K562 (cell line): ENCODE measurements around the gene PRR23A. TPM values are rescaled to one million over a fixed set of nuclear protein-coding genes. Genes with fewer than 3 reads are reported as not detected.
A peak's percentile ranks its signal among the peaks of the same experiment; 100 is the strongest.

Source experiments
- ATAC-seq: fragments of 200-7000 bp; cut with Tn5 transposase; 3 replicates; pipeline ENCODE4 v1.9.1; 2020; ENCODE audit warnings: moderate library complexity
- BruUV-seq: library from RNA; stranded (reverse); fragments of 400-500 nt; replicated peaks from 2 replicates; lab custom pipeline; 2021; lab: Mats Ljungman, UMichigan
- CTCF ChIA-PET: fragments of 300-600 bp; formaldehyde crosslinking; extraction: SDS; loops from one replicate; lab custom pipeline; 2021; ENCODE audit warnings: low intra/inter-chr PET ratio; lab: Yijun Ruan, JAX
- POLR2A ChIA-PET: fragments of 300-600, 350-650 bp; sonication (Branson Sonifier 250); formaldehyde crosslinking; extraction: SDS; loops from one replicate; lab custom pipeline; 2021; ENCODE audit warnings: antibody characterized with exemption, inconsistent platforms; lab: Yijun Ruan, JAX
- DNase-seq, 4 experiments: peaks; one replicate each; pipeline versions ENCODE4 v3.0.0 to v3.0.0-alpha.2; 2011 to 2018; ENCODE audit warnings: low spot score in 3 of 4, mixed read lengths in 3 of 4; ENCODE audit errors: extremely low read depth in 1 of 4
- FAIRE-seq: peaks from 2 replicates; lab custom pipeline; 2011; peaks lifted over from hg19 to GRCh38; lab: Jason Lieb, UNC
- H2AFZ ChIP-seq: 2 replicates; pipeline ENCODE4 v1.6.0; 2011; ENCODE audit warnings: low read depth, low read length, control low read depth, inconsistent platforms
- H3K27ac ChIP-seq: fragments of 200-600 bp; 3 replicates; pipeline ENCODE4 v1.8.0; 2011; ENCODE audit warnings: low read depth, mild to moderate bottlenecking, control low read depth, inconsistent platforms, low read length, moderate library complexity, mixed read lengths; ENCODE audit errors: extremely low read depth
- H3K27me3 ChIP-seq, 2 experiments: fragments of 300-600 bp in 1 of 2; 2 replicates in 1 of 2; 3 replicates in 1 of 2; pipeline versions ENCODE4 v1.6.0 to v1.8.0; 2011; ENCODE audit warnings: inconsistent platforms in 2 of 2, low read length in 2 of 2, mild to moderate bottlenecking in 1 of 2, mixed read lengths in 1 of 2, moderate library complexity in 1 of 2; ENCODE audit not compliant: control insufficient read depth in 2 of 2, insufficient read depth in 2 of 2
- H3K36me3 ChIP-seq: fragments of 300-600 bp; 3 replicates; pipeline ENCODE4 v1.8.0; 2011; ENCODE audit warnings: mild to moderate bottlenecking, low read length, inconsistent platforms; ENCODE audit not compliant: control insufficient read depth, insufficient read depth
- H3K4me1 ChIP-seq, 2 experiments: fragments of 200-600 bp in 1 of 2; replicated peaks in 1 of 2; 2 replicates in 1 of 2; 3 replicates in 1 of 2; pipeline versions ENCODE4 v1.5.1 to v1.8.0; 2011; ENCODE audit warnings: inconsistent platforms in 2 of 2, low read length in 2 of 2, mild to moderate bottlenecking in 1 of 2, mixed read lengths in 1 of 2, moderate library complexity in 1 of 2; ENCODE audit not compliant: control insufficient read depth in 2 of 2, insufficient read depth in 2 of 2
- H3K4me2 ChIP-seq: 2 replicates; pipeline ENCODE4 v1.6.1; 2011; ENCODE audit warnings: low read length, control low read depth, inconsistent platforms, mixed read lengths; ENCODE audit not compliant: insufficient read depth
- H3K4me3 ChIP-seq: fragments of 200-600 bp; sonication (generic), shearing (Covaris generic); 2 replicates; pipeline ENCODE4 v1.5.1; 2016; ENCODE audit warnings: control low read depth, inconsistent platforms
- H3K79me2 ChIP-seq: fragments of 200-600 bp; 3 replicates; pipeline ENCODE4 v1.8.0; 2011; ENCODE audit warnings: low read length, inconsistent platforms; ENCODE audit not compliant: control insufficient read depth, insufficient read depth
- H3K9ac ChIP-seq, 2 experiments: 2 replicates each; pipeline versions ENCODE4 v1.6.0 to v1.6.1; 2011; ENCODE audit warnings: low read depth in 2 of 2, low read length in 2 of 2, control low read depth in 1 of 2, inconsistent platforms in 1 of 2, mild to moderate bottlenecking in 1 of 2, mixed read lengths in 1 of 2; ENCODE audit not compliant: insufficient read depth in 1 of 2
- H3K9me1 ChIP-seq: one replicate; pipeline ENCODE4 v1.6.0; 2011; ENCODE audit warnings: inconsistent platforms, mild to moderate bottlenecking, low read length, moderate library complexity; ENCODE audit not compliant: control insufficient read depth, insufficient read depth
- H3K9me3 ChIP-seq: replicated peaks from 2 replicates; pipeline ENCODE4 v1.5.1; 2011; ENCODE audit warnings: low read depth, low read length, inconsistent platforms; ENCODE audit not compliant: control insufficient read depth, insufficient read depth
- H4K20me1 ChIP-seq: replicated peaks from 2 replicates; pipeline ENCODE4 v1.6.1; 2011; ENCODE audit warnings: low read length, inconsistent platforms, mixed read lengths; ENCODE audit not compliant: control insufficient read depth, insufficient read depth
- C11orf30 ChIP-seq: fragments of 450-650 bp; IDR thresholded peaks from 2 replicates; pipeline ENCODE4 v1.6.1; 2016; ENCODE audit warnings: low read depth, mild to moderate bottlenecking
- CBX2 ChIP-seq: fragments of 200-600 bp; sonication (generic); IDR thresholded peaks from one replicate; pipeline ENCODE4 v1.6.1; 2012; ENCODE audit warnings: mild to moderate bottlenecking, low read length, inconsistent platforms; ENCODE audit not compliant: insufficient read depth, poor library complexity, severe bottlenecking
- HNRNPL ChIP-seq: fragments of 200-400 bp; formaldehyde crosslinking; IDR thresholded peaks from 2 replicates; pipeline ENCODE4 v1.6.1; 2017; ENCODE audit warnings: low read depth, mild to moderate bottlenecking, low read length
- KAT2B ChIP-seq: IDR thresholded peaks from one replicate; pipeline ENCODE4 v1.6.1; 2012; ENCODE audit warnings: low read depth, mild to moderate bottlenecking, control low read depth, inconsistent platforms, low read length, moderate library complexity
- MCM3 ChIP-seq: fragments of 450-650 bp; IDR thresholded peaks from 2 replicates; pipeline ENCODE4 v1.6.1; 2016
- NR3C1 ChIP-seq: sonication (generic); formaldehyde crosslinking; IDR thresholded peaks from 2 replicates; pipeline ENCODE4 v1.8.1; 2022; ENCODE audit warnings: missing genetic modification reagents
- PCBP1 ChIP-seq: fragments of 200-400 bp; formaldehyde crosslinking; IDR thresholded peaks from 2 replicates; pipeline ENCODE4 v1.6.1; 2018; ENCODE audit warnings: mild to moderate bottlenecking, low read depth, low read length; ENCODE audit not compliant: poor library complexity, severe bottlenecking
- SIX5 ChIP-seq, 2 experiments: IDR thresholded peaks; 2 replicates each; pipeline ENCODE4 v1.6.1; 2011; ENCODE audit warnings: low read length in 2 of 2, borderline replicate concordance in 1 of 2, low read depth in 1 of 2, mild to moderate bottlenecking in 1 of 2, moderate library complexity in 1 of 2; ENCODE audit not compliant: insufficient read depth in 1 of 2
- SOX6 ChIP-seq: fragments of 450-650 bp; IDR thresholded peaks from 2 replicates; pipeline ENCODE4 v1.6.1; 2014; ENCODE audit warnings: mild to moderate bottlenecking
- ZNF143 ChIP-seq: sonication (generic); formaldehyde crosslinking; IDR thresholded peaks from 2 replicates; pipeline ENCODE4 v1.9.0; 2022; ENCODE audit warnings: mild to moderate bottlenecking, missing genetic modification reagents
- ZNF280A ChIP-seq: fragments of 450-650 bp; IDR thresholded peaks from 2 replicates; pipeline ENCODE4 v1.6.1; 2018; ENCODE audit warnings: mild to moderate bottlenecking, low read depth; ENCODE audit not compliant: partially characterized antibody
- ZNF609 ChIP-seq: sonication (generic); formaldehyde crosslinking; IDR thresholded peaks from 2 replicates; pipeline ENCODE4 v1.8.1; 2023; ENCODE audit warnings: missing genetic modification reagents, mild to moderate bottlenecking, borderline replicate concordance
- in situ Hi-C: fragments of 300-500 bp; cut with MboI; formaldehyde crosslinking; loops from 4 replicates; pipeline ENCODE4 v1.15.0; 2018; ENCODE audit warnings: inconsistent platforms, mixed read lengths
- intact Hi-C: fragments of 100-400 bp; cut with micrococcal nuclease; formaldehyde crosslinking; loops from 2 replicates; pipeline ENCODE4 v1.14.2; 2022
- polyA plus RNA-seq, 8 experiments: library from polyadenylated mRNA; depleted of rRNA in 4 of 8; stranded (reverse) in 5 of 8; unstranded in 3 of 8; fragments of >200 nt; fragmentation: Nextera tagmentation in 2 of 8; fragmentation: Illumina TruSeq in 1 of 8; extraction: Ambion mirVana in 2 of 8; extraction: Trizol in 1 of 8; gene quantifications; 2 replicates each; pipeline versions ENCODE4 v1.2.1 to v1.2.3, GENCODE V29; 2011 to 2014; ENCODE audit warnings: inconsistent platforms in 1 of 8, missing spikeins in 1 of 8
- total RNA-seq, 7 experiments: library from RNA; depleted of rRNA in 6 of 7; stranded (reverse); fragments of >200 nt in 6 of 7; fragmentation: Illumina TruSeq in 2 of 7; extraction: Trizol in 2 of 7; gene quantifications; 2 replicates each; pipeline versions ENCODE4 v1.2.1 to v1.2.3, GENCODE V29; 2011 to 2021; ENCODE audit warnings: low replicate concordance in 1 of 7
- TF ChIP-seq, protein P1 (sequence below): sonication (generic); formaldehyde crosslinking; IDR thresholded peaks from 2 replicates; pipeline ENCODE4 v1.4.0; 2020; ENCODE audit warnings: mild to moderate bottlenecking, missing genetic modification reagents
- TF ChIP-seq, protein P2 (sequence below): fragments of 450-650 bp; IDR thresholded peaks from 2 replicates; pipeline ENCODE4 v1.6.1; 2016

Gene PRR23A
- total and polyA plus RNA-seq, 9 of the 15 experiments (the other 6 are each of a cell fraction or from before 2014, with no cell fraction given), result not detected

GRCh38 chr3:138964923-138965322 lies 41.1 kb downstream of the PRR23A start:
- Histone ChIP-seq H3K4me1 (peaks cover 0 to 9% of the 10 kb centered on the region in 2 experiments; a peak in 2 of 5 replicates), H3K79me2 (no peaks in the 10 kb centered on the region), H3K4me2 (no peak overlapping the region), H3K27me3 (no peaks in the 10 kb centered on the region), H3K9me1 (no peaks in the 10 kb centered on the region), H3K4me3 (no peak overlapping the region), H2AFZ (no peak overlapping the region), H3K27ac (no peak overlapping the region), H3K9ac (no peak overlapping the region), H3K36me3 (no peaks in the 10 kb centered on the region), H3K9me3 (peaks cover 3% of the 10 kb centered on the region; the same call in 1 of the 2 replicates), H4K20me1 (no peaks in the 10 kb centered on the region)
- intact Hi-C loops (no loop called here), in situ Hi-C loops (no loop called here)
- BruUV-seq, result no TSS peak
- DNase-seq (no peak), ATAC-seq (no peak), FAIRE-seq (no peak)
- POLR2A ChIA-PET, result interaction anchor here (0.6 to 1.7 kb wide), 2 partner anchors 12 to 13 kb away, joined by 3 to 4 read pairs; no protein-coding TSS in a partner anchor
- CTCF ChIA-PET, result no interaction called here
- peak; percentile 22; the same call in 1 of the 2 replicates for TF ChIP-seq C11orf30
- no peak for TF ChIP-seq KAT2B
- no peak for TF ChIP-seq HNRNPL
- TF ChIP-seq ZNF143 (CRISPR knock-in tag), result no peak
- no peak for TF ChIP-seq MCM3
- TF ChIP-seq, protein P1, sequence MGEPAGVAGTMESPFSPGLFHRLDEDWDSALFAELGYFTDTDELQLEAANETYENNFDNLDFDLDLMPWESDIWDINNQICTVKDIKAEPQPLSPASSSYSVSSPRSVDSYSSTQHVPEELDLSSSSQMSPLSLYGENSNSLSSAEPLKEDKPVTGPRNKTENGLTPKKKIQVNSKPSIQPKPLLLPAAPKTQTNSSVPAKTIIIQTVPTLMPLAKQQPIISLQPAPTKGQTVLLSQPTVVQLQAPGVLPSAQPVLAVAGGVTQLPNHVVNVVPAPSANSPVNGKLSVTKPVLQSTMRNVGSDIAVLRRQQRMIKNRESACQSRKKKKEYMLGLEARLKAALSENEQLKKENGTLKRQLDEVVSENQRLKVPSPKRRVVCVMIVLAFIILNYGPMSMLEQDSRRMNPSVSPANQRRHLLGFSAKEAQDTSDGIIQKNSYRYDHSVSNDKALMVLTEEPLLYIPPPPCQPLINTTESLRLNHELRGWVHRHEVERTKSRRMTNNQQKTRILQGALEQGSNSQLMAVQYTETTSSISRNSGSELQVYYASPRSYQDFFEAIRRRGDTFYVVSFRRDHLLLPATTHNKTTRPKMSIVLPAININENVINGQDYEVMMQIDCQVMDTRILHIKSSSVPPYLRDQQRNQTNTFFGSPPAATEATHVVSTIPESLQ, result no peak
- TF ChIP-seq SIX5 (IDR thresholded peaks at IDR 0.05; ENCODE audit: borderline replicate concordance in 1 of 2, insufficient read depth in 1 of 2, low read depth in 1 of 2, low read length in 2 of 2), result no peak
- TF ChIP-seq PCBP1, result no peak
- peak; percentile 77 for TF ChIP-seq ZNF280A
- no peak for TF ChIP-seq ZNF609 (CRISPR knock-in tag)
- TF ChIP-seq, protein P2, sequence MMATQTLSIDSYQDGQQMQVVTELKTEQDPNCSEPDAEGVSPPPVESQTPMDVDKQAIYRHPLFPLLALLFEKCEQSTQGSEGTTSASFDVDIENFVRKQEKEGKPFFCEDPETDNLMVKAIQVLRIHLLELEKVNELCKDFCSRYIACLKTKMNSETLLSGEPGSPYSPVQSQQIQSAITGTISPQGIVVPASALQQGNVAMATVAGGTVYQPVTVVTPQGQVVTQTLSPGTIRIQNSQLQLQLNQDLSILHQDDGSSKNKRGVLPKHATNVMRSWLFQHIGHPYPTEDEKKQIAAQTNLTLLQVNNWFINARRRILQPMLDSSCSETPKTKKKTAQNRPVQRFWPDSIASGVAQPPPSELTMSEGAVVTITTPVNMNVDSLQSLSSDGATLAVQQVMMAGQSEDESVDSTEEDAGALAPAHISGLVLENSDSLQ, result no peak
- no peak for TF ChIP-seq SOX6
- no peak for TF ChIP-seq NR3C1 (CRISPR knock-in tag)
- no peak for TF ChIP-seq CBX2
